IMR-90 (cell line): ENCODE measurements around the gene CREG2. TPM values are rescaled to one million over a fixed set of nuclear protein-coding genes. Genes with fewer than 3 reads are reported as not detected.

Experiments
- ATAC-seq: fragments of 200-7000 bp; cut with Tn5 transposase; 2 replicates; pipeline ENCODE4 v1.9.1; 2020; ENCODE audit warnings: low read depth, mild to moderate bottlenecking, moderate library complexity
- BruUV-seq: library from RNA; stranded (reverse); fragments of 400-500 nt; replicated peaks from 2 replicates; lab custom pipeline; 2021; lab: Mats Ljungman, UMichigan
- CTCF ChIA-PET: fragments of 300-600 bp; formaldehyde crosslinking; extraction: SDS; loops from one replicate; lab custom pipeline; 2021; ENCODE audit warnings: antibody characterized with exemption; lab: Yijun Ruan, JAX
- POLR2A ChIA-PET: fragments of 300-600 bp; sonication (Branson Sonifier 250); formaldehyde crosslinking; loops from one replicate; lab custom pipeline; 2022; ENCODE audit warnings: antibody characterized with exemption; ENCODE audit not compliant: unreplicated experiment; lab: Charles Lee
- DNase-seq: peaks from one replicate; pipeline ENCODE4 v3.0.0; 2013
- H2AFZ ChIP-seq: replicated peaks from 2 replicates; pipeline ENCODE3; 2013; ENCODE audit warnings: low read length, mild to moderate bottlenecking; ENCODE audit not compliant: poor library complexity
- H2AK5ac ChIP-seq: 2 replicates; pipeline ENCODE4 v1.6.1; 2013; ENCODE audit warnings: low read depth, low read length, inconsistent platforms
- H2AK9ac ChIP-seq: replicated peaks from 2 replicates; pipeline ENCODE3; 2013; ENCODE audit warnings: mild to moderate bottlenecking, low read depth, low read length, moderate library complexity; ENCODE audit not compliant: poor library complexity
- H2BK120ac ChIP-seq: 2 replicates; pipeline ENCODE4 v1.6.1; 2013; ENCODE audit warnings: low read depth, low read length, inconsistent platforms
- H2BK15ac ChIP-seq: 3 replicates; pipeline ENCODE4 v1.6.1; 2013; ENCODE audit warnings: low read depth, low read length, inconsistent platforms
- H2BK20ac ChIP-seq: 2 replicates; pipeline ENCODE4 v1.6.1; 2013; ENCODE audit warnings: low read depth, mild to moderate bottlenecking, inconsistent platforms, low read length, moderate library complexity
- H2BK5ac ChIP-seq: 2 replicates; pipeline ENCODE4 v1.6.1; 2013; ENCODE audit warnings: mild to moderate bottlenecking, low read depth, low read length, inconsistent platforms; ENCODE audit not compliant: poor library complexity, severe bottlenecking
- H3K14ac ChIP-seq: replicated peaks from 2 replicates; pipeline ENCODE4 v1.6.1; 2013; ENCODE audit warnings: low read depth, low read length, inconsistent platforms
- H3K18ac ChIP-seq: 2 replicates; pipeline ENCODE4 v1.6.1; 2013; ENCODE audit warnings: low read depth, low read length, control low read depth
- H3K23ac ChIP-seq: 2 replicates; pipeline ENCODE4 v1.6.1; 2013; ENCODE audit warnings: low read depth, low read length, inconsistent platforms
- H3K27ac ChIP-seq: 2 replicates; pipeline ENCODE4 v1.5.1; 2013; ENCODE audit warnings: mild to moderate bottlenecking, control low read depth, low read length; ENCODE audit not compliant: insufficient read depth
- H3K27me3 ChIP-seq: 2 replicates; pipeline ENCODE4 v1.6.1; 2013; ENCODE audit warnings: low read length; ENCODE audit not compliant: control insufficient read depth, insufficient read depth
- H3K36me3 ChIP-seq: 2 replicates; pipeline ENCODE4 v1.6.1; 2013; ENCODE audit warnings: low read length, mixed read lengths; ENCODE audit not compliant: control insufficient read depth, insufficient read depth
- H3K4ac ChIP-seq: 2 replicates; pipeline ENCODE4 v1.6.1; 2013; ENCODE audit warnings: low read depth, low read length, inconsistent platforms
- H3K4me1 ChIP-seq: 2 replicates; pipeline ENCODE4 v1.6.1; 2013; ENCODE audit warnings: low read length, mixed read lengths; ENCODE audit not compliant: control insufficient read depth, insufficient read depth
- H3K4me2 ChIP-seq: 2 replicates; pipeline ENCODE4 v1.6.1; 2013; ENCODE audit warnings: low read depth, mild to moderate bottlenecking, control low read depth, low read length, moderate library complexity
- H3K4me3 ChIP-seq: 2 replicates; pipeline ENCODE4 v1.5.1; 2013; ENCODE audit warnings: low read depth, mild to moderate bottlenecking, control low read depth, low read length, moderate library complexity; ENCODE audit not compliant: insufficient read depth
- H3K56ac ChIP-seq: 2 replicates; pipeline ENCODE4 v1.6.1; 2013; ENCODE audit warnings: low read length, inconsistent platforms; ENCODE audit not compliant: insufficient read depth; ENCODE audit errors: extremely low read depth
- H3K79me1 ChIP-seq, 2 experiments: 2 replicates each; pipeline ENCODE4 v1.6.1; 2013; ENCODE audit warnings: low read length in 2 of 2, inconsistent platforms in 1 of 2, low read depth in 1 of 2
- H3K9ac ChIP-seq: 2 replicates; pipeline ENCODE4 v1.6.1; 2013; ENCODE audit warnings: low read depth, low read length, control low read depth
- H3K9me1 ChIP-seq: 2 replicates; pipeline ENCODE4 v1.6.1; 2013; ENCODE audit warnings: low read length, inconsistent platforms; ENCODE audit not compliant: insufficient read depth
- H3K9me3 ChIP-seq: 2 replicates; pipeline ENCODE4 v1.6.1; 2013; ENCODE audit warnings: low read length; ENCODE audit not compliant: control insufficient read depth, insufficient read depth
- H4K20me1 ChIP-seq: 2 replicates; pipeline ENCODE4 v1.6.1; 2013; ENCODE audit warnings: low read length, inconsistent platforms; ENCODE audit not compliant: insufficient read depth
- H4K5ac ChIP-seq: 2 replicates; pipeline ENCODE4 v1.6.1; 2013; ENCODE audit warnings: mild to moderate bottlenecking, low read depth, low read length, control low read depth
- H4K8ac ChIP-seq, 2 experiments: 2 replicates each; pipeline ENCODE4 v1.6.1; 2013; ENCODE audit warnings: low read depth in 2 of 2, low read length in 2 of 2, control low read depth in 1 of 2, inconsistent platforms in 1 of 2
- H4K91ac ChIP-seq: 2 replicates; pipeline ENCODE4 v1.6.1; 2013; ENCODE audit warnings: low read depth, low read length, inconsistent platforms; ENCODE audit not compliant: insufficient read depth
- BHLHE40 ChIP-seq: fragments of 150-350 bp; IDR thresholded peaks from 2 replicates; pipeline ENCODE4 v1.6.1; 2016; ENCODE audit warnings: mild to moderate bottlenecking, low read depth, low read length
- CHD1 ChIP-seq: IDR thresholded peaks from 2 replicates; pipeline ENCODE4 v1.6.1; 2012; ENCODE audit warnings: low read depth, low read length, improper control_type of control experiment
- MAFK ChIP-seq: IDR thresholded peaks from 2 replicates; pipeline ENCODE4 v1.6.1; 2012; ENCODE audit warnings: low read depth, low read length, improper control_type of control experiment
- MAZ ChIP-seq: IDR thresholded peaks from 2 replicates; pipeline ENCODE4 v1.6.1; 2012; ENCODE audit warnings: low read depth, mild to moderate bottlenecking, low read length, improper control_type of control experiment, moderate library complexity, borderline replicate concordance
- MXI1 ChIP-seq: IDR thresholded peaks from 2 replicates; pipeline ENCODE4 v1.6.1; 2012; ENCODE audit warnings: low read depth, mild to moderate bottlenecking, low read length, moderate library complexity, borderline replicate concordance
- NFE2L2 ChIP-seq: fragments of 150-350 bp; IDR thresholded peaks from 2 replicates; pipeline ENCODE4 v1.6.1; 2016; ENCODE audit warnings: low read depth, mild to moderate bottlenecking, low read length
- POLR2A ChIP-seq: IDR thresholded peaks from 2 replicates; pipeline ENCODE4 v1.6.1; 2012; ENCODE audit warnings: mild to moderate bottlenecking, low read depth, low read length
- RAD21 ChIP-seq: IDR thresholded peaks from 2 replicates; pipeline ENCODE4 v1.6.1; 2012; ENCODE audit warnings: low read length, improper control_type of control experiment
- RCOR1 ChIP-seq: IDR thresholded peaks from 2 replicates; pipeline ENCODE4 v1.6.1; 2012; ENCODE audit warnings: mild to moderate bottlenecking, low read length, improper control_type of control experiment; ENCODE audit not compliant: insufficient replicate concordance
- RFX5 ChIP-seq: IDR thresholded peaks from 2 replicates; pipeline ENCODE4 v1.8.0; 2012; ENCODE audit warnings: low read depth, mild to moderate bottlenecking, low read length, moderate library complexity
- WGBS, 2 experiments: methylation state at CpG; one replicate each; pipeline versions ENCODE4 v1.1.5 to v1.1.7; 2013; ENCODE audit warnings: missing lambda C conversion rate in 2 of 2; ENCODE audit not compliant: insufficient read length in 1 of 2; ENCODE audit errors: extremely low coverage in 2 of 2; 5-methylcytosine and 5-hydroxymethylcytosine counted together
- dilution Hi-C: fragments of 300-500 bp; cut with HindIII; formaldehyde crosslinking; loops from one replicate; pipeline ENCODE4 v1.14.3; 2018; ENCODE audit warnings: low sequenced_read_pairs; ENCODE audit not compliant: unreplicated experiment
- in situ Hi-C: fragments of 300-500 bp; cut with MboI; formaldehyde crosslinking; loops from 3 replicates; pipeline ENCODE4 v1.14.3; 2019; ENCODE audit warnings: low sequenced_read_pairs, inconsistent platforms, mixed read lengths
- intact Hi-C: fragments of 100-400 bp; cut with micrococcal nuclease; formaldehyde crosslinking; loops from 2 replicates; pipeline ENCODE4 v1.10.0; 2022
- polyA plus RNA-seq, 3 experiments: library from polyadenylated mRNA; depleted of rRNA; stranded (reverse); fragments of >200 nt; gene quantifications; 2 replicates each; pipeline ENCODE4 v1.2.3, GENCODE V29; 2012; ENCODE audit warnings: low replicate concordance in 1 of 3
- total RNA-seq: library from RNA; depleted of rRNA; stranded (reverse); fragments of >200 nt; gene quantifications from 2 replicates; pipeline ENCODE4 v1.2.3, GENCODE V29; 2012
- TF ChIP-seq, protein P1 (sequence below): fragments of 150-350 bp; IDR thresholded peaks from 2 replicates; pipeline ENCODE4 v1.6.1; 2017; ENCODE audit warnings: mild to moderate bottlenecking, antibody characterized with exemption, low read length, low read depth
- TF ChIP-seq, protein P2 (sequence below): conservative IDR thresholded peaks from 2 replicates; pipeline ENCODE4 v1.5.1; 2012; ENCODE audit warnings: mild to moderate bottlenecking, low read depth, low read length, improper control_type of control experiment

Gene CREG2
- total and polyA plus RNA-seq, 2 of the 4 experiments (the other 2 are of a cell fraction) = 0.17 TPM; not detected in 1

DNA sequence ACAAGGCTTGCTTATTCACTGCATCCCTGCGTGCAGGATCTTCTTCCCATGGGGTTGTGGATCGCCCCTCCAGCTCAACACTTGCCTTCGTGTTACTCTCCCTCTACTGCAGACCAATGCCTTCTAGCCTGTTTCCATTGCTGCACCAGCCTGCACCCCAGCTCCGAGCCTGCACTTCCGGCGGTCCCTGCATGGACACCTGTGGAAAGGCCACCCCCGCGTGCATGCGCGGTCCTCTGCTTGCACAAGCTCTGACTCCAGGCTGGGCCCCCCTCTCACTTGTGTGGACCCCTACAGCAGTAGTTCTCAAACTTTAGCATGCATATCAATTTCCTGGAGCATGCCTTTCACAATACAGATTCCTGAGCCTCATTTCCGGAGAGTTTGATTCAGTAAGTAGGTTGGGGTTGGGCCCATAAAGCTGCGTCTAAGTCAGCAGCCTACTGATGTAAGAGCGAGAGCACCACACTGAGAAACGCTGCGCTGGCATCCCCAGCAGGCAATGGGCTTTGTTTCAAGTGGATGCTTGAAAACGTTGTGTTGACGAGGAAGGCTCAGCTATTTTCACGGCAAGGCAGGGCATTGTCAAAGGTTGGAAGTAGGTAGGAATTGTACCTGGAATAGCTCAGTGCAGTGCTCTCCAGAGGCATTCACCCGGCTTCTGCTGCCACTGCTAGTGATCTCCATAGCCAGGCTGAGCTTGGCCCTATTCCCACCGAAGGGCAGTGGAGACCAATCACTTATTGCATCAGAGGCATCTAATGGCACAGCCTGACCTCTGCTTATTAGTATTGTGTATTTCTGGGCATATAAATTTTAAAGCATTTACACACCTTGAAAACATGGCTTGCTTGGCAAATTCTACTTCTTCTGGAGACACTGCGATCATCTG is 32.6 kb downstream of the CREG2 start:
- no TSS peak for BruUV-seq
- no peak overlapping the region for H3K4ac ChIP-seq
- H3K4me1 ChIP-seq = no peaks in the 10 kb centered on the region
- no peak overlapping the region for H2AK5ac ChIP-seq
- H3K79me1 ChIP-seq = no peaks in the 10 kb centered on the region
- DNase-seq (no peak), ATAC-seq (no peak)
- no peak overlapping the region for H3K14ac ChIP-seq
- H3K4me3 ChIP-seq = no peak overlapping the region
- no peaks in the 10 kb centered on the region; the same call in 1 of the 2 replicates for H3K27me3 ChIP-seq
- no peak overlapping the region for H3K27ac ChIP-seq
- no peak overlapping the region for H2BK20ac ChIP-seq
- no peak overlapping the region for H3K4me2 ChIP-seq
- H2BK15ac ChIP-seq = no peak overlapping the region
- H2AFZ ChIP-seq = peak overlapping the region; percentile 49
- no peak overlapping the region for H3K9ac ChIP-seq
- ChIA-PET POLR2A (no interaction called here), CTCF (no interaction called here)
- no peak overlapping the region for H2BK120ac ChIP-seq
- no peak overlapping the region for H4K5ac ChIP-seq
- dilution Hi-C loops (no loop called here), in situ Hi-C loops (no loop called here), intact Hi-C loops (no loop called here)
- no peaks in the 10 kb centered on the region for H3K9me3 ChIP-seq
- no peak overlapping the region for H4K8ac ChIP-seq
- no peak overlapping the region for H3K23ac ChIP-seq
- H2AK9ac ChIP-seq = no peak overlapping the region
- no peaks in the 10 kb centered on the region for H3K36me3 ChIP-seq
- 0 out of 2 replicates have a peak, but pooled peaks cover 4% of the 10 kb centered on the region for H3K9me1 ChIP-seq
- no peak overlapping the region for H4K91ac ChIP-seq
- 85% methylated on average over 8 of the region's 21 CpGs; no CpG with 5 or more reads in 1 of the 2 experiments for WGBS, 2 experiments
- H3K56ac ChIP-seq = no peak overlapping the region
- no peaks in the 10 kb centered on the region for H4K20me1 ChIP-seq
- no peak overlapping the region for H2BK5ac ChIP-seq
- TF ChIP-seq MXI1 (no peak), BHLHE40 (no peak), RFX5 (no peak), NFE2L2 (no peak), CHD1 (no peak), MAZ (no peak), RCOR1 (no peak), MAFK (no peak), RAD21 (no peak), POLR2A (no peak)
- TF ChIP-seq, protein P1, sequence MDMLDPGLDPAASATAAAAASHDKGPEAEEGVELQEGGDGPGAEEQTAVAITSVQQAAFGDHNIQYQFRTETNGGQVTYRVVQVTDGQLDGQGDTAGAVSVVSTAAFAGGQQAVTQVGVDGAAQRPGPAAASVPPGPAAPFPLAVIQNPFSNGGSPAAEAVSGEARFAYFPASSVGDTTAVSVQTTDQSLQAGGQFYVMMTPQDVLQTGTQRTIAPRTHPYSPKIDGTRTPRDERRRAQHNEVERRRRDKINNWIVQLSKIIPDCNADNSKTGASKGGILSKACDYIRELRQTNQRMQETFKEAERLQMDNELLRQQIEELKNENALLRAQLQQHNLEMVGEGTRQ = no peak
- TF ChIP-seq, protein P2, sequence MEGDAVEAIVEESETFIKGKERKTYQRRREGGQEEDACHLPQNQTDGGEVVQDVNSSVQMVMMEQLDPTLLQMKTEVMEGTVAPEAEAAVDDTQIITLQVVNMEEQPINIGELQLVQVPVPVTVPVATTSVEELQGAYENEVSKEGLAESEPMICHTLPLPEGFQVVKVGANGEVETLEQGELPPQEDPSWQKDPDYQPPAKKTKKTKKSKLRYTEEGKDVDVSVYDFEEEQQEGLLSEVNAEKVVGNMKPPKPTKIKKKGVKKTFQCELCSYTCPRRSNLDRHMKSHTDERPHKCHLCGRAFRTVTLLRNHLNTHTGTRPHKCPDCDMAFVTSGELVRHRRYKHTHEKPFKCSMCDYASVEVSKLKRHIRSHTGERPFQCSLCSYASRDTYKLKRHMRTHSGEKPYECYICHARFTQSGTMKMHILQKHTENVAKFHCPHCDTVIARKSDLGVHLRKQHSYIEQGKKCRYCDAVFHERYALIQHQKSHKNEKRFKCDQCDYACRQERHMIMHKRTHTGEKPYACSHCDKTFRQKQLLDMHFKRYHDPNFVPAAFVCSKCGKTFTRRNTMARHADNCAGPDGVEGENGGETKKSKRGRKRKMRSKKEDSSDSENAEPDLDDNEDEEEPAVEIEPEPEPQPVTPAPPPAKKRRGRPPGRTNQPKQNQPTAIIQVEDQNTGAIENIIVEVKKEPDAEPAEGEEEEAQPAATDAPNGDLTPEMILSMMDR = no peak
- H3K18ac ChIP-seq = no peak overlapping the region
